Astrocyte of the cerebellum (primary cell): ENCODE measurements around the gene ACRBP.

ENCODE experiments used
- DNase-seq: peaks from one replicate; pipeline ENCODE4 v3.0.0-alpha.2; 2011; ENCODE audit warnings: low read depth
- H3K4me3 ChIP-seq: 2 replicates; pipeline ENCODE4 v1.5.1; 2011; ENCODE audit warnings: mild to moderate bottlenecking, low read depth, low read length, moderate library complexity
- in situ Hi-C: cut with HindIII; loops from 2 replicates; pipeline ENCODE4 v1.10.0; 2017; ENCODE audit warnings: low sequenced_read_pairs
- TF ChIP-seq, protein P1 (sequence below): IDR thresholded peaks from 2 replicates; pipeline ENCODE4 v1.5.1; 2012; ENCODE audit warnings: low read length, low read depth, moderate library complexity, mild to moderate bottlenecking; ENCODE audit errors: missing control alignments

Gene ACRBP

DNA sequence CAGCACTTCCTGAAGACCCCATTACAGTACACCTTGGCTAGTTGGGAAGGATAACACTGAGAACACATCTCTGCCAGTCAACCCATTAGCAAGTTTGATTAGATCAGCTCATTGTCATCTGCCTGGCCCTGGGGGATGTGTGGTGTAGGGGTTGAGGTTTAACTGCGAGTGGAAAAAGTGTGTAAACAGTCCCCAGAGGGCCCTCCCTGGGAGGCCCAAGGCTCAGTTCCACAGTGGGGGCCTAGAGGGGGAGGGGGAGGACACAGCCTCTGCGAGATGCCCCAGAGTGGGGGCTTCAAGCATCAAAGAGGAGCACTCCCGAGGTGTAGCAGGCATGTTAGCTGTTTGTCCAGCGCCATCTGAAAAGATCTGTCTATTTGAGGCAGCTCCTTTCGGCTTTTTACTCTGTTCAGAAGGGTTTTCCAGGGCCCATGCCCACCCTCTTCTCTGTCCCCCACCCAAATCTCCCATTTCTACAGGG, 11.8 kb downstream of the ACRBP start:
- TF ChIP-seq, protein P1, sequence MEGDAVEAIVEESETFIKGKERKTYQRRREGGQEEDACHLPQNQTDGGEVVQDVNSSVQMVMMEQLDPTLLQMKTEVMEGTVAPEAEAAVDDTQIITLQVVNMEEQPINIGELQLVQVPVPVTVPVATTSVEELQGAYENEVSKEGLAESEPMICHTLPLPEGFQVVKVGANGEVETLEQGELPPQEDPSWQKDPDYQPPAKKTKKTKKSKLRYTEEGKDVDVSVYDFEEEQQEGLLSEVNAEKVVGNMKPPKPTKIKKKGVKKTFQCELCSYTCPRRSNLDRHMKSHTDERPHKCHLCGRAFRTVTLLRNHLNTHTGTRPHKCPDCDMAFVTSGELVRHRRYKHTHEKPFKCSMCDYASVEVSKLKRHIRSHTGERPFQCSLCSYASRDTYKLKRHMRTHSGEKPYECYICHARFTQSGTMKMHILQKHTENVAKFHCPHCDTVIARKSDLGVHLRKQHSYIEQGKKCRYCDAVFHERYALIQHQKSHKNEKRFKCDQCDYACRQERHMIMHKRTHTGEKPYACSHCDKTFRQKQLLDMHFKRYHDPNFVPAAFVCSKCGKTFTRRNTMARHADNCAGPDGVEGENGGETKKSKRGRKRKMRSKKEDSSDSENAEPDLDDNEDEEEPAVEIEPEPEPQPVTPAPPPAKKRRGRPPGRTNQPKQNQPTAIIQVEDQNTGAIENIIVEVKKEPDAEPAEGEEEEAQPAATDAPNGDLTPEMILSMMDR = no peak
- no peak overlapping the region for H3K4me3 ChIP-seq
- in situ Hi-C loops = loop anchor here (10.0 kb wide), 1 partner anchor 159 kb away; no protein-coding TSS in a partner anchor
- DNase-seq = no peak

DNA sequence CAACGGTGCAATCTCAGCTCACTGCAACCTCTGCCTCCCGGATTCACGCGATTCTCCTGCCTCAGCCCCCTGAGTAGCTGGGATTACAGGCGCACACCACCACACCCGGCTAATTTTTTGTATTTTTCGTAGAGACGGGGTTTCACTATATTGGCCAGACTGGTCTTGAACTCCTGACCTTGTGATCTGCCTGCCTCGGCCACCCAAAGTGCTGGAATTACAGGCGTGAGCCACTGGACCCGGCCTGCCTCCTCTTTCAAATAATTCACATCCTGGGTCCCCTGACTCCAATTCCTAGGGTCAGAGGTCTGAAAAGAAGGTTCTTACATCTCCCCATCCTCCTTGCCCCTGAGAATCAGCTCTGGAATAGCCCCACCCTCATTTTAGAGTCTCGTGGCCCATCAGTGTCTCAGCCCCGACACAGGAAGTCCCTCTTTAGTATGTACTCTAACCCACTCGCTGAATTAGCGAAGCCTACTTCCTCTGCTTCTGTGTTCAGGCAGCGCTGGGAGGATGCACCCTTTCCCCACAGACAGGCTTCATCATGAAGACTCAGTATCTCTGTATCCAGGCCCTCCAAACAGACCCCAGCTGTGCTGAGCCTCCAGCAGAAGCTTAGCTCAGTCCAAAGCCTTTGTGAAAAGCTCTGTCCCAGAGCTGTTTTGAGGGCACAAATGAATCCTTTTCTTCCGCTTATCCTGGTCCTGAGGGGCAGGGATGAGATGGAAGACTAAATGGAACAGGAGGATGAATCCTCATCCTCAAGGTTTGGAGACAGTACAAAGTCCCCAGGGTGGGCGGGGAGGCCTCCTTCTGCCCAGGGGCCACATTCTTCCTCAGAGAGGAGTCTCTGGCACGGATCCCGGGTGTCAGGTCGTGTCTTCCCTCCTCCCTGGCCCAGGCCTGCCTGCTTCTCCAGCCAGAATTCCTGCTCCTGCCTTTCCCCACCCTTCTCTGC, 14.9 kb downstream of the ACRBP start:
- no peak overlapping the region for H3K4me3 ChIP-seq
- DNase-seq = no peak
- TF ChIP-seq, protein P1 = no peak
- in situ Hi-C loops = loop anchor here (10.0 kb wide), 1 partner anchor 162 kb away; no protein-coding TSS in a partner anchor

DNA sequence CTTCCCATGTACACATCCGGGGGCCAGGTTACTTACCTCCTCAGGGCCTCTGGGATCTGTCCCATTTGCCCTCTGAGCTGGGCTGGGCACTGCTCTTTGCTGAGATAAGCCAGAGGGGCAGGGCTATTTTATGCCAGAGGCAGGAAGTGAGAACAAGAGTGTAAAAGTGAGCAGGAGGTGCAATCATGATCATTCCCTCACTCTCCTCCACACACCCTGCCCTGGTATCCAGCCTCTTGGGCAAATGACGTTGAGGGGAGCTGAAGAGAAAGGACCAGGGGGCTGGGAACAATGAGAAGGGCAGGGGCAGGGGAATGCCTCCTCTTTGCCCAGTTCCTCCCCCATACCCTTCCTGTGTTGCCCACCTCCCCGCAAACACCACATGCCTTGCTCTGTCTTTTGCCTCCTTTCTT, 15.7 kb downstream of the ACRBP start:
- TF ChIP-seq, protein P1 = no peak
- no peak for DNase-seq
- H3K4me3 ChIP-seq = no peak overlapping the region
- in situ Hi-C loops = loop anchor here (10.0 kb wide), 1 partner anchor 163 kb away; no protein-coding TSS in a partner anchor

DNA sequence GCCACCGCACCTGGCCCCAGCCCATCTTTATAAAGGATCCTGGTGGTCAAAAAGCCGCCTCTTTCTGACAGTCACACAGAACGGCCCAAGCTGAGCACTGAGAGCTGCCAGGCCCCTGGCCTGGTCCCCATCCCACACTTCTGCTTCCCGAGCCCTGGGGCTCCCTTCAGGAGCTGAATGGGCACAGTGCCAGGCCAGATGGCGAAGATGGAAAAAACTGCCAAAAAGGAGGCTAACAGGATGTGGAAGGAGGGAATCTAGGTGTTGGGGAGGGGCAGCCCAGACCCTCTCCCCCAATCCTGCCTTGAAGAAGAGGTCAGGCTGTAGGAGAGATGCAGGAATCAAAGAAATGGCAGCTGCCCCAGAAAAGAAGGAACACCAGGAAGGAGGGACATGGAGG, 16.5 kb downstream of the ACRBP start:
- TF ChIP-seq, protein P1 = no peak
- DNase-seq = no peak
- in situ Hi-C loops = loop anchor here (10.0 kb wide), 1 partner anchor 164 kb away; no protein-coding TSS in a partner anchor
- H3K4me3 ChIP-seq = no peak overlapping the region

DNA sequence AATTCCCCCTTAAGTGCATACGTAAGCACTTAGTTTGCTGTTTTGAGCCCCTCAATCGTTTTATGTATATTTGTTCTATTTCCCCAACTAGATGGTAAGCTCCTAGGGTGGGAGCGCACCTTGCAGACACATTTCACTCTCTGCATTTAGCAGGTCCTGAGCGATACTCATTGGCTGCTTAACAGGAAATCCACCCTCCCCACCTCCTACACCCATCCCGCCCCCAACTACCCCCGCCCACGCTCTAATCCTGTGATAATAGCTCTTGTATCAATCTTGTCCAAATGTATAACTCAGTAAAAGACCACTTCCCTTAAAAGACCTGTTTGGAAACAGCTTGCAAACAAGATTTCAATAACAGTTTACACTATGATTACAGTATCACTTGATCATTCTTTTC, 19.6 kb downstream of the ACRBP start:
- DNase-seq = no peak
- TF ChIP-seq, protein P1 = no peak
- in situ Hi-C loops = no loop called here
- no peak overlapping the region for H3K4me3 ChIP-seq

DNA sequence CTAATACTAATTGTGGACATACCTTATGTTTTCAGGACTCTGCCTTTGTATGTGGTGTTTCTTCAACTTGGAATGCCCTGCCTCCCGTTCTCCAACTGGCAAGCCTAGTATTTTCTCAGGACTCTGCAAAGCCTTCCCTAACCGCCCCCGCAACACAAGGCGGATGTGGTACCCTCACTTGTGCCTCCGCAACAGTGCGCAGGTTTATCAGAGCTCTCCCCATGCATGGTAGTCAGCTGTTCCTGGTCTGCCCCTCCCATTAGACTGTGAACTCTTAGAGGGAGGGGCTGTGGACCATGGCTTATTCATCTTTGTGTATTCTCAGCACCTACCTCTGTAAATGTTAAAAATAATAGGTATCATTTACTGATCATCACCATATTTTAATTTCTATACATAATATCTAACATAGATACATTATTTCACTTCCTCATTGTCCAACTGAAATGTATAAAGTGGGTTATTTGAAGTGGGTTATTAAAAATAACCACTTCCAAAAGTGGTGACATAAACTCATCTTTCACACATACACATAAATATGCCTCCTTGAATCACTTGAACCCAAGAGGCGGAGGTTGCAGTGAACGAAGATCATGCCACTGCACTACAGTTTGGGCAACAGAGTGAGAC, 20.5 kb downstream of the ACRBP start:
- TF ChIP-seq, protein P1 = no peak
- DNase-seq = no peak
- H3K4me3 ChIP-seq = no peak overlapping the region
- in situ Hi-C loops = no loop called here
